PC-3 (cell line): Measurements from ENCODE around the gene KIF20B. TPM values are rescaled to one million over a fixed set of nuclear protein-coding genes. Genes with fewer than 3 reads are reported as not detected.

Source experiments
- ATAC-seq: fragments of 200-7000 bp; cut with Tn5 transposase; 2 replicates; pipeline ENCODE4 v1.9.1; 2020; ENCODE audit warnings: mild to moderate bottlenecking, moderate library complexity
- BruUV-seq: library from RNA; stranded (reverse); fragments of 400-500 nt; replicated peaks from 2 replicates; lab custom pipeline; 2021; lab: Mats Ljungman, UMichigan
- CTCF ChIA-PET: fragments of 300-600 bp; sonication (Branson Sonifier 250); formaldehyde crosslinking; loops from one replicate; lab custom pipeline; 2022; ENCODE audit warnings: antibody characterized with exemption; lab: Charles Lee
- POLR2A ChIA-PET: fragments of 300-600 bp; sonication (Branson Sonifier 250); formaldehyde crosslinking; loops from one replicate; lab custom pipeline; 2022; ENCODE audit warnings: antibody characterized with exemption; ENCODE audit not compliant: unreplicated experiment; lab: Charles Lee
- DNase-seq: peaks from one replicate; pipeline ENCODE4 v3.0.0-alpha.2; 2015
- H2AFZ ChIP-seq: fragments of 300-600 bp; sonication (generic); 2 replicates; pipeline ENCODE4 v1.6.0; 2016; ENCODE audit warnings: antibody characterized with exemption, low read length
- H3F3A ChIP-seq: fragments of 300-600 bp; sonication (generic); one replicate; pipeline ENCODE4 v1.6.0; 2017; ENCODE audit warnings: antibody characterized with exemption, low read length, control low read depth, mild to moderate bottlenecking; ENCODE audit not compliant: unreplicated experiment
- H3K27ac ChIP-seq: fragments of 300-600 bp; sonication (generic); 2 replicates; pipeline ENCODE4 v1.5.1; 2016; ENCODE audit warnings: mild to moderate bottlenecking, low read length
- H3K27me3 ChIP-seq: fragments of 300-600 bp; sonication (generic); 2 replicates; pipeline ENCODE4 v1.6.1; 2016; ENCODE audit warnings: low read length, mixed read lengths
- H3K36me3 ChIP-seq: fragments of 300-600 bp; sonication (generic); 2 replicates; pipeline ENCODE4 v1.6.1; 2016; ENCODE audit warnings: low read depth, mixed run types, low read length, mixed read lengths
- H3K4me1 ChIP-seq: fragments of 300-600 bp; sonication (generic); 2 replicates; pipeline ENCODE4 v1.5.1; 2016; ENCODE audit warnings: low read length; ENCODE audit not compliant: insufficient read depth
- H3K4me2 ChIP-seq: fragments of 300-600 bp; sonication (generic); 2 replicates; pipeline ENCODE4 v1.6.0; 2016; ENCODE audit warnings: low read length
- H3K4me3 ChIP-seq: fragments of 300-600 bp; sonication (generic); 2 replicates; pipeline ENCODE4 v1.5.1; 2016; ENCODE audit warnings: mild to moderate bottlenecking, low read length, mixed read lengths
- H3K79me2 ChIP-seq: fragments of 300-600 bp; sonication (generic); 2 replicates; pipeline ENCODE4 v1.6.1; 2017; ENCODE audit warnings: low read length, mixed read lengths
- H3K9ac ChIP-seq: fragments of 300-600 bp; sonication (generic); 2 replicates; pipeline ENCODE4 v1.6.0; 2016; ENCODE audit warnings: mild to moderate bottlenecking, low read length
- H3K9me2 ChIP-seq: fragments of 300-600 bp; sonication (generic); replicated peaks from 2 replicates; pipeline ENCODE4 v1.6.1; 2016; ENCODE audit warnings: mixed run types, low read length, mixed read lengths
- H3K9me3 ChIP-seq: fragments of 300-600 bp; sonication (generic); 2 replicates; pipeline ENCODE4 v1.6.1; 2016; ENCODE audit warnings: low read length, mixed read lengths
- H4K20me1 ChIP-seq: fragments of 300-600 bp; sonication (generic); 2 replicates; pipeline ENCODE4 v1.6.1; 2016; ENCODE audit warnings: low read length, mixed read lengths
- EZH2 ChIP-seq: fragments of 300-600 bp; sonication (generic); IDR thresholded peaks from one replicate; pipeline ENCODE4 v1.6.1; 2017; ENCODE audit warnings: antibody characterized with exemption, mild to moderate bottlenecking, low read length; ENCODE audit not compliant: unreplicated experiment
- EZH2phosphoT487 ChIP-seq: fragments of 300-600 bp; sonication (generic); IDR thresholded peaks from 2 replicates; pipeline ENCODE4 v1.6.1; 2018; ENCODE audit warnings: mild to moderate bottlenecking, antibody characterized with exemption, low read length, borderline replicate concordance
- intact Hi-C: fragments of 100-400 bp; cut with micrococcal nuclease; formaldehyde crosslinking; loops from 2 replicates; pipeline ENCODE4 v1.9.0; 2023
- total RNA-seq: library from RNA; depleted of rRNA; stranded (reverse); fragments of >200 nt; gene quantifications from 2 replicates; pipeline ENCODE4 v1.2.3, GENCODE V29; 2014
- TF ChIP-seq, protein P1 (sequence below): fragments of 300-600 bp; sonication (generic); conservative IDR thresholded peaks from 2 replicates; pipeline ENCODE4 v1.5.1; 2017; ENCODE audit warnings: antibody characterized with exemption, low read depth, mild to moderate bottlenecking, low read length

Gene KIF20B
- total RNA-seq, 1 experiment from 2014 or later: 12.6 TPM

DNA sequence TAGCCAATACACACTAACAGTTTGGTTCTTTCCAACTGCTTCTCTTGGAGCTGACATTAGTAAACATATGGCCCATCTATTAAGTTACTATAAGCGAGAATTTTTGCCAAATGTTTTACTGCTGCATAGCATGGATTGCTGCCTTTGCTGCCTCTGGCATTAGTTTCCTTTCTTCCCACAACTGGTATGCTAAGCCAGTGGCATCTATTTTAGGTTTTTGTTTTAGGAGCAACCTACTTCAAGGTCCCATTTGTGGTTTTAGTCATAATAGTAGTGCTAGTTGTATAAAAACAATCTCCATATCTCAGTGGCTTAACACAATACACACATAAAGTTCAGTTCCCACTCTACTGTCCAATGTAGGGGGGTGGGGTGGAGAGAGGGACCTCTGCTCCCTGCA, 30.5 kb upstream of the KIF20B start:
- no peak overlapping the region for H3K4me3 ChIP-seq

DNA sequence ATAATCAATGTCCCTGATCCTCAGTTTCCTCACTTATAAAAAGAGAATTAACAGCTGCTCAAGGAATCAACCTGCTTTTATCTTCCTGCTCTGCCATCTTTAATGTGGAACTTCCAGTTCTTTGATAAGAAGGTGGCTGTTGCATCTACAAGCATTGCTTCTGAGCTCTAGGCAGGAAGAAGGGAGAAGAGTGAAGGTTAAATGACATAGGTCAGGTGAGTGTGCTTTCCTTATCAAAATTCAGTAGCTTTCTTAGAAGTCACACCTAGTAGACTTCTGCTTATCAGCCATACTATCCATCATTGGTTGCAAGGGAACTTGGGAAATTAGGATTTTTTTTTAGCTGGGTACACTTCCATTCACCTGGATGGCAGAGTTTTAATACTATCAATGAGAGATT, 24.0 kb upstream of the KIF20B start:
- Histone ChIP-seq H3K4me1 (no peaks in the 10 kb centered on the region), H3K9ac (no peak overlapping the region), H3K27me3 (no peaks in the 10 kb centered on the region), H4K20me1 (no peaks in the 10 kb centered on the region), H3K9me3 (no peaks in the 10 kb centered on the region), H3K36me3 (no peaks in the 10 kb centered on the region), H3K4me3 (no peak overlapping the region), H3K27ac (no peak overlapping the region), H3K79me2 (no peaks in the 10 kb centered on the region), H3K9me2 (no peaks in the 10 kb centered on the region), H2AFZ (no peak overlapping the region), H3K4me2 (no peak overlapping the region), H3F3A (no peaks in the 10 kb centered on the region)
- no TSS peak for BruUV-seq
- intact Hi-C loops: no loop called here
- ChIA-PET POLR2A (no interaction called here), CTCF (no interaction called here)
- TF ChIP-seq EZH2: no peak
- TF ChIP-seq, protein P1, sequence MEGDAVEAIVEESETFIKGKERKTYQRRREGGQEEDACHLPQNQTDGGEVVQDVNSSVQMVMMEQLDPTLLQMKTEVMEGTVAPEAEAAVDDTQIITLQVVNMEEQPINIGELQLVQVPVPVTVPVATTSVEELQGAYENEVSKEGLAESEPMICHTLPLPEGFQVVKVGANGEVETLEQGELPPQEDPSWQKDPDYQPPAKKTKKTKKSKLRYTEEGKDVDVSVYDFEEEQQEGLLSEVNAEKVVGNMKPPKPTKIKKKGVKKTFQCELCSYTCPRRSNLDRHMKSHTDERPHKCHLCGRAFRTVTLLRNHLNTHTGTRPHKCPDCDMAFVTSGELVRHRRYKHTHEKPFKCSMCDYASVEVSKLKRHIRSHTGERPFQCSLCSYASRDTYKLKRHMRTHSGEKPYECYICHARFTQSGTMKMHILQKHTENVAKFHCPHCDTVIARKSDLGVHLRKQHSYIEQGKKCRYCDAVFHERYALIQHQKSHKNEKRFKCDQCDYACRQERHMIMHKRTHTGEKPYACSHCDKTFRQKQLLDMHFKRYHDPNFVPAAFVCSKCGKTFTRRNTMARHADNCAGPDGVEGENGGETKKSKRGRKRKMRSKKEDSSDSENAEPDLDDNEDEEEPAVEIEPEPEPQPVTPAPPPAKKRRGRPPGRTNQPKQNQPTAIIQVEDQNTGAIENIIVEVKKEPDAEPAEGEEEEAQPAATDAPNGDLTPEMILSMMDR: no peak
- no peak for TF ChIP-seq EZH2phosphoT487
- DNase-seq (no peak), ATAC-seq (no peak)

More for the DNA sequence above, 30.5 kb upstream of the KIF20B start:
- no peaks in the 10 kb centered on the region for H3K27me3 ChIP-seq
- TF ChIP-seq EZH2 (no peak), EZH2phosphoT487 (no peak)
- TF ChIP-seq, protein P1: no peak
- H3K4me1 ChIP-seq: no peaks in the 10 kb centered on the region
- POLR2A ChIA-PET: no interaction called here
- no peaks in the 10 kb centered on the region for H3K9me3 ChIP-seq
- H3K27ac ChIP-seq: no peak overlapping the region
- no peaks in the 10 kb centered on the region for H3K36me3 ChIP-seq
- intact Hi-C loops: no loop called here
- no TSS peak for BruUV-seq
- no peaks in the 10 kb centered on the region for H3K79me2 ChIP-seq
- H2AFZ ChIP-seq: no peak overlapping the region
- no peak overlapping the region for H3K9ac ChIP-seq
- H3F3A ChIP-seq: no peaks in the 10 kb centered on the region
- no peak for ATAC-seq
- no peaks in the 10 kb centered on the region for H3K9me2 ChIP-seq
- H3K4me2 ChIP-seq: no peak overlapping the region
- H4K20me1 ChIP-seq: no peaks in the 10 kb centered on the region
- DNase-seq: no peak
- CTCF ChIA-PET: no interaction called here

DNA sequence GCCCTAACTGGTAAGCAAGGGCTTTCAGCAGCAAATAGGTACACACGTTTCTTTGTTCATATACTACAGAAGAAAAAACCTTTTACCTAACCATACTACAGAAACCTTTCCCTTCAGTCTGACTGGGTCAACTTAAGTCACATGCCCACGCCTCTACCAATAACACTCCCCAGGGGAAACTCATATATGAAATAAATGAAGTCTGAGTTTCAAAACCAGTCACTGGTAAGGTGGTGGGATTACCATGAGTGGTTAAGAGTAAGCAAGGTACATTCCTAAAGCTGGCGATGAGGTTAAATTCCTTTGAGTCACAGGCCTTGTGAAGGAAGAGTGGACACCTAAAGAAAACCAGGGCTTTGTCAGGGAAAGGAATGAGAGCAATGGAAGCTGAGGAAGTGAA, 21.4 kb upstream of the KIF20B start:
- no peaks in the 10 kb centered on the region for H3K4me1 ChIP-seq
- no peaks in the 10 kb centered on the region for H3K36me3 ChIP-seq
- H3K27ac ChIP-seq: no peak overlapping the region
- H3K9ac ChIP-seq: no peak overlapping the region
- H3K4me3 ChIP-seq: no peak overlapping the region
- no peaks in the 10 kb centered on the region for H3F3A ChIP-seq
- BruUV-seq: no TSS peak
- H3K9me2 ChIP-seq: no peaks in the 10 kb centered on the region
- H2AFZ ChIP-seq: no peak overlapping the region
- no peak overlapping the region for H3K4me2 ChIP-seq
- H4K20me1 ChIP-seq: no peaks in the 10 kb centered on the region
- no peaks in the 10 kb centered on the region for H3K27me3 ChIP-seq
- H3K9me3 ChIP-seq: no peaks in the 10 kb centered on the region
- POLR2A ChIA-PET: no interaction called here
- H3K79me2 ChIP-seq: no peaks in the 10 kb centered on the region
- TF ChIP-seq, protein P1: no peak
- no peak for TF ChIP-seq EZH2
- no peak for TF ChIP-seq EZH2phosphoT487
- ATAC-seq (no peak), DNase-seq (no peak)
- CTCF ChIA-PET: no interaction called here
- intact Hi-C loops: no loop called here
